CD14-positive monocyte (primary cell): ENCODE measurements around the gene CENPH. TPM values are rescaled to one million over a fixed set of nuclear protein-coding genes. Genes with fewer than 3 reads are reported as not detected.

Source experiments
- DNase-seq, 3 donors: peaks; one replicate each; pipeline ENCODE4 v3.0.0-alpha.2; 2011 to 2022
- H2AFZ ChIP-seq: 2 replicates; pipeline ENCODE4 v1.6.0; 2012; ENCODE audit warnings: mild to moderate bottlenecking, low read depth, low read length, inconsistent platforms; ENCODE audit not compliant: insufficient read depth, poor library complexity, severe bottlenecking
- H3K27ac ChIP-seq, 2 donors: 1 replicate in 1 of 2; 2 replicates in 1 of 2; pipeline ENCODE4 v1.5.1; 2012 to 2013; ENCODE audit warnings: low read length in 2 of 2, control low read depth in 1 of 2, inconsistent platforms in 1 of 2, low read depth in 1 of 2, mild to moderate bottlenecking in 1 of 2
- H3K27me3 ChIP-seq, 2 donors: one replicate each; pipeline versions ENCODE4 v1.6.0 to v1.6.1; 2011 to 2013; ENCODE audit warnings: low read length in 2 of 2; ENCODE audit not compliant: control insufficient read depth in 2 of 2, insufficient read depth in 2 of 2
- H3K36me3 ChIP-seq, 2 donors: replicated peaks in 1 of 2; 1 replicate in 1 of 2; 2 replicates in 1 of 2; pipeline versions ENCODE4 v1.5.1 to v1.6.1; 2012 to 2013; ENCODE audit warnings: low read length in 2 of 2, control low read depth in 1 of 2, inconsistent platforms in 1 of 2, mild to moderate bottlenecking in 1 of 2; ENCODE audit not compliant: insufficient read depth in 2 of 2, control insufficient read depth in 1 of 2
- H3K4me1 ChIP-seq, 2 donors: 1 replicate in 1 of 2; 2 replicates in 1 of 2; pipeline versions ENCODE4 v1.5.1 to v1.6.1; 2012 to 2013; ENCODE audit warnings: low read length in 2 of 2, control low read depth in 1 of 2, inconsistent platforms in 1 of 2, mild to moderate bottlenecking in 1 of 2, moderate library complexity in 1 of 2; ENCODE audit not compliant: insufficient read depth in 2 of 2, control insufficient read depth in 1 of 2
- H3K4me2 ChIP-seq: replicated peaks from 2 replicates; pipeline ENCODE3; 2012; ENCODE audit warnings: low read length, moderate library complexity, mild to moderate bottlenecking; ENCODE audit not compliant: poor library complexity, severe bottlenecking; ENCODE audit errors: extremely low read depth
- H3K4me3 ChIP-seq, 3 experiments: fragments of 200-600 bp in 1 of 3; sonication (generic) in 1 of 3; replicated peaks in 1 of 3; 1 replicate in 2 of 3; 2 replicates in 1 of 3; pipeline ENCODE4 v1.5.1; 2011 to 2013; ENCODE audit warnings: low read length in 3 of 3, mild to moderate bottlenecking in 3 of 3, control low read depth in 2 of 3, low read depth in 2 of 3, inconsistent platforms in 1 of 3, moderate library complexity in 1 of 3
- H3K79me2 ChIP-seq: 2 replicates; pipeline ENCODE4 v1.6.0; 2012; ENCODE audit warnings: mild to moderate bottlenecking, control low read depth, inconsistent platforms, low read length, moderate library complexity; ENCODE audit not compliant: insufficient read depth
- H3K9ac ChIP-seq: 2 replicates; pipeline ENCODE4 v1.6.0; 2017; ENCODE audit warnings: low read length, mild to moderate bottlenecking; ENCODE audit not compliant: insufficient read depth, poor library complexity, severe bottlenecking
- H3K9me3 ChIP-seq, 2 donors: replicated peaks in 1 of 2; 1 replicate in 1 of 2; 2 replicates in 1 of 2; pipeline versions ENCODE4 v1.5.1 to v1.6.1; 2012 to 2013; ENCODE audit warnings: low read length in 2 of 2, control low read depth in 1 of 2; ENCODE audit not compliant: control insufficient read depth in 1 of 2, insufficient read depth in 1 of 2
- H4K20me1 ChIP-seq: 2 replicates; pipeline ENCODE4 v1.6.0; 2012; ENCODE audit warnings: mild to moderate bottlenecking, low read length, control low read depth, moderate library complexity; ENCODE audit not compliant: insufficient read depth
- H3K27ac Mint-ChIP-seq, 7 donors: one replicate each; pipeline ENCODE4 v1.8.0; 2020; ENCODE audit warnings: mild to moderate bottlenecking in 7 of 7, mixed read lengths in 7 of 7, moderate library complexity in 6 of 7, inconsistent platforms in 2 of 7
- H3K27me3 Mint-ChIP-seq, 3 donors: one replicate each; pipeline ENCODE4 v1.8.0; 2021 to 2022; ENCODE audit warnings: low read depth in 3 of 3, mild to moderate bottlenecking in 3 of 3, mixed read lengths in 3 of 3, moderate library complexity in 3 of 3, inconsistent platforms in 1 of 3
- H3K36me3 Mint-ChIP-seq, 2 donors: one replicate each; pipeline ENCODE4 v1.8.0; 2020; ENCODE audit warnings: mixed read lengths in 2 of 2, inconsistent platforms in 1 of 2, mild to moderate bottlenecking in 1 of 2
- H3K4me1 Mint-ChIP-seq: one replicate; pipeline ENCODE4 v1.8.0; 2020; ENCODE audit warnings: mild to moderate bottlenecking, mixed read lengths
- H3K4me3 Mint-ChIP-seq, 2 donors: one replicate each; pipeline ENCODE4 v1.8.0; 2020; ENCODE audit warnings: mild to moderate bottlenecking in 2 of 2, mixed read lengths in 2 of 2, moderate library complexity in 1 of 2
- H3K9me3 Mint-ChIP-seq, 7 donors: one replicate each; pipeline ENCODE4 v1.8.0; 2020 to 2022; ENCODE audit warnings: mixed read lengths in 7 of 7, mild to moderate bottlenecking in 6 of 7, moderate library complexity in 6 of 7, inconsistent platforms in 2 of 7
- WGBS: methylation state at CpG from one replicate; pipeline ENCODE4 v1.1.5; 2013; ENCODE audit warnings: missing lambda C conversion rate; ENCODE audit not compliant: insufficient coverage; 5-methylcytosine and 5-hydroxymethylcytosine counted together
- intact Hi-C, 2 donors: fragments of 100-400 bp; cut with micrococcal nuclease; formaldehyde crosslinking; loops; one replicate each; pipeline versions ENCODE4 v1.15.0 to v1.15.1; 2023
- polyA plus RNA-seq, 3 donors: library from polyadenylated mRNA; depleted of rRNA in 1 of 3; unstranded in 2 of 3; stranded (reverse) in 1 of 3; fragments of 300-500 nt in 2 of 3; fragments of >200 nt in 1 of 3; fragmentation: Illumina TruSeq in 2 of 3; gene quantifications; 1 replicate in 2 of 3; 2 replicates in 1 of 3; pipeline ENCODE4 v1.2.3, GENCODE V29; 2012 to 2021
- TF ChIP-seq, protein P1 (sequence below): fragments of 200-600 bp; IDR thresholded peaks from one replicate; pipeline ENCODE4 v1.8.0; 2022; ENCODE audit warnings: antibody characterized with exemption, mild to moderate bottlenecking

Gene CENPH
- polyA plus RNA-seq, 3 donors: 0.57 to 0.73 (median 0.61) TPM

DNA sequence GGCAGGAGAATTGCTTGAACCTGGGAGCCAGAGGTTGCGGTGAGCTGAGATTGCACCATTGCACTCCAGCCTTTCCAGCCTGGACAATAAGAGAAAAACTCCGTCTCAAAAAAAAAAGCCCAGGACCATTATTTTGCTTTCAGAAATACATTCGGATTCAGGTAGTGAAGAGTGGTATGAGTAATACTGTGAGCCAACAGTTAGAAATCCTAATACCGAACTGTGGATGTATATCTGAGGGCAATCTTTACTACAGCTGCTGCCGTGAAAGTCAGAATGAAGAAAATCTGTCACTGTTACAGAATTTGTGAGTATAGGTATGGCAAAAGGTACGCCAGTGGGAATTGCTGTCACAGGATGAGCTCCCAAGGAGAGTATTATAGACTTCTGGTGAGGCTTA lies 41.9 kb downstream of the CENPH start:
- no peaks in the 10 kb centered on the region for H3K27me3 Mint-ChIP-seq
- no peaks in the 10 kb centered on the region for H3K9me3 Mint-ChIP-seq
- peaks cover 16% of the 10 kb centered on the region for H3K79me2 ChIP-seq
- no peak overlapping the region for H3K4me3 Mint-ChIP-seq
- DNase-seq: no peak
- peaks cover 22 to 32% of the 10 kb centered on the region in 2 donors for H3K36me3 Mint-ChIP-seq
- H3K27me3 ChIP-seq: no peaks in the 10 kb centered on the region
- H2AFZ ChIP-seq: no peak overlapping the region
- H3K9ac ChIP-seq: no peak overlapping the region
- no peak overlapping the region for H3K4me3 ChIP-seq
- H3K27ac ChIP-seq: no peak overlapping the region
- H4K20me1 ChIP-seq: no peaks in the 10 kb centered on the region
- H3K9me3 ChIP-seq: no peaks in the 10 kb centered on the region
- H3K4me1 Mint-ChIP-seq: peaks cover 14% of the 10 kb centered on the region
- H3K27ac Mint-ChIP-seq: no peak overlapping the region
- TF ChIP-seq, protein P1, sequence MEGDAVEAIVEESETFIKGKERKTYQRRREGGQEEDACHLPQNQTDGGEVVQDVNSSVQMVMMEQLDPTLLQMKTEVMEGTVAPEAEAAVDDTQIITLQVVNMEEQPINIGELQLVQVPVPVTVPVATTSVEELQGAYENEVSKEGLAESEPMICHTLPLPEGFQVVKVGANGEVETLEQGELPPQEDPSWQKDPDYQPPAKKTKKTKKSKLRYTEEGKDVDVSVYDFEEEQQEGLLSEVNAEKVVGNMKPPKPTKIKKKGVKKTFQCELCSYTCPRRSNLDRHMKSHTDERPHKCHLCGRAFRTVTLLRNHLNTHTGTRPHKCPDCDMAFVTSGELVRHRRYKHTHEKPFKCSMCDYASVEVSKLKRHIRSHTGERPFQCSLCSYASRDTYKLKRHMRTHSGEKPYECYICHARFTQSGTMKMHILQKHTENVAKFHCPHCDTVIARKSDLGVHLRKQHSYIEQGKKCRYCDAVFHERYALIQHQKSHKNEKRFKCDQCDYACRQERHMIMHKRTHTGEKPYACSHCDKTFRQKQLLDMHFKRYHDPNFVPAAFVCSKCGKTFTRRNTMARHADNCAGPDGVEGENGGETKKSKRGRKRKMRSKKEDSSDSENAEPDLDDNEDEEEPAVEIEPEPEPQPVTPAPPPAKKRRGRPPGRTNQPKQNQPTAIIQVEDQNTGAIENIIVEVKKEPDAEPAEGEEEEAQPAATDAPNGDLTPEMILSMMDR: no peak
- H3K4me2 ChIP-seq: no peak overlapping the region
- intact Hi-C loops: loop anchor here (5.0 to 10.0 kb wide), 3 partner anchors 104 to 139 kb away; partner anchors contain the start of genes AK6 (in 1 of the 2), CCDC125 (in 1 of the 2), RAD17 (in 1 of the 2) and SLC30A5 (in 1 of the 2)
- peaks cover 31 to 34% of the 10 kb centered on the region in 2 donors for H3K36me3 ChIP-seq
- 98% methylated on average over 5 of the region's 6 CpGs for WGBS
- H3K4me1 ChIP-seq: peaks cover 11 to 12% of the 10 kb centered on the region in 2 donors

DNA sequence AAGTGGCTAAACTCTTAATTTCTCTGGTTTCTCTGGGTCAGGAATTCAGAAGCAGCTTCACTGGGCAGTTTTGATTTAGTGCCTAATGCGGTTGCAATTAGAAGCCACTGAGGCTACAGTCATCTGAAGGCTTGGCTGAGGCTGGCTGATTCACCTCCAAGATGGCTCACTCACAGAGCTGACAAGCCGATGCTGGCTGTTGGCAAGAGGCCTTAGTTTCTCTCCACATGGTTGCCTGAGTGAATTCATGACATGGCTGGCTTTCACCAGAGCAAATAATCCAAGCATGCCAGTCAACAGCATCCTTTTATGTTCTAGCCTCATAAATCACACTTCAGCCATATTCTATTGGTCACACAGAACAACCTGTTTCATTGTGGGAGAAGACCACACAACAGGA lies 42.5 kb downstream of the CENPH start:
- H3K27ac ChIP-seq: no peak overlapping the region
- peaks cover 11 to 13% of the 10 kb centered on the region in 2 donors for H3K4me1 ChIP-seq
- H3K9me3 Mint-ChIP-seq: no peaks in the 10 kb centered on the region
- H3K9me3 ChIP-seq: no peaks in the 10 kb centered on the region
- intact Hi-C loops: loop anchor here (5.0 to 10.0 kb wide), 3 partner anchors 103 to 140 kb away; partner anchors contain the start of genes AK6 (in 1 of the 2), CCDC125 (in 1 of the 2), RAD17 (in 1 of the 2) and SLC30A5 (in 1 of the 2)
- H3K4me1 Mint-ChIP-seq: peaks cover 16% of the 10 kb centered on the region
- TF ChIP-seq, protein P1: no peak
- H3K27me3 Mint-ChIP-seq: no peaks in the 10 kb centered on the region
- no peaks in the 10 kb centered on the region for H3K27me3 ChIP-seq
- 91% methylated on average over 2 of the region's 2 CpGs for WGBS
- no peak overlapping the region for H3K4me2 ChIP-seq
- H3K36me3 Mint-ChIP-seq: peaks cover 22 to 31% of the 10 kb centered on the region in 2 donors
- H3K4me3 ChIP-seq: no peak overlapping the region
- H3K79me2 ChIP-seq: peaks cover 21% of the 10 kb centered on the region
- no peak for DNase-seq
- H2AFZ ChIP-seq: no peak overlapping the region
- H4K20me1 ChIP-seq: no peaks in the 10 kb centered on the region
- H3K27ac Mint-ChIP-seq: no peak overlapping the region
- no peak overlapping the region for H3K4me3 Mint-ChIP-seq
- H3K9ac ChIP-seq: no peak overlapping the region
- H3K36me3 ChIP-seq: peaks cover 29 to 33% of the 10 kb centered on the region in 2 donors
